CD4-positive, CD25-positive, alpha-beta regulatory T cell (primary cell): Measurements from ENCODE around the gene FRMD4B. TPM values are rescaled to one million over a fixed set of nuclear protein-coding genes. Genes with fewer than 3 reads are reported as not detected.

Experiments used
- ATAC-seq, 2 donors: fragments of 150-1000 bp; cut with Tn5 transposase; one replicate each; pipeline ENCODE4 v1.10.0; 2021; ENCODE audit warnings: low read depth in 2 of 2, moderate number of reproducible peaks in 2 of 2, moderate library complexity in 1 of 2
- DNase-seq, 3 donors: peaks; one replicate each; pipeline versions ENCODE4 v3.0.0 to v3.0.0-alpha.2; 2012 to 2022; ENCODE audit warnings: mixed read lengths in 1 of 3
- H3K27ac ChIP-seq: one replicate; pipeline ENCODE4 v1.7.0; 2013; ENCODE audit warnings: mild to moderate bottlenecking, low read length; ENCODE audit not compliant: insufficient read depth, poor library complexity, severe bottlenecking
- H3K27me3 ChIP-seq: one replicate; pipeline ENCODE4 v1.7.0; 2013; ENCODE audit warnings: low read length; ENCODE audit not compliant: control insufficient read depth, insufficient read depth
- H3K36me3 ChIP-seq: one replicate; pipeline ENCODE4 v1.7.0; 2013; ENCODE audit warnings: mild to moderate bottlenecking, low read length, moderate library complexity; ENCODE audit not compliant: control insufficient read depth, insufficient read depth
- H3K4me1 ChIP-seq: 2 replicates; pipeline ENCODE4 v1.7.0; 2013; ENCODE audit warnings: mild to moderate bottlenecking, low read length; ENCODE audit not compliant: insufficient read depth, control insufficient read depth, poor library complexity, severe bottlenecking
- H3K4me3 ChIP-seq: one replicate; pipeline ENCODE4 v1.7.0; 2013; ENCODE audit warnings: low read depth, mild to moderate bottlenecking, low read length, moderate library complexity
- H3K9me3 ChIP-seq, 2 experiments: 1 replicate in 1 of 2; 2 replicates in 1 of 2; pipeline ENCODE4 v1.7.0; 2013; ENCODE audit warnings: low read length in 2 of 2, mild to moderate bottlenecking in 1 of 2, moderate library complexity in 1 of 2; ENCODE audit not compliant: control insufficient read depth in 2 of 2
- H3K27ac Mint-ChIP-seq, 3 donors: one replicate each; pipeline ENCODE4 v1.8.0; 2020 to 2022; ENCODE audit warnings: mild to moderate bottlenecking in 3 of 3, mixed read lengths in 3 of 3, moderate library complexity in 2 of 3
- H3K27me3 Mint-ChIP-seq: one replicate; pipeline ENCODE4 v1.8.0; 2022; ENCODE audit warnings: mild to moderate bottlenecking, mixed read lengths
- H3K36me3 Mint-ChIP-seq: one replicate; pipeline ENCODE4 v1.8.0; 2020; ENCODE audit warnings: mixed read lengths
- H3K4me1 Mint-ChIP-seq, 4 donors: one replicate each; pipeline ENCODE4 v1.8.0; 2020 to 2022; ENCODE audit warnings: mixed read lengths in 4 of 4, mild to moderate bottlenecking in 1 of 4
- H3K4me3 Mint-ChIP-seq, 4 donors: one replicate each; pipeline ENCODE4 v1.8.0; 2020 to 2022; ENCODE audit warnings: mild to moderate bottlenecking in 4 of 4, mixed read lengths in 4 of 4, moderate library complexity in 3 of 4
- H3K9me3 Mint-ChIP-seq, 7 donors: one replicate each; pipeline ENCODE4 v1.8.0; 2020 to 2022; ENCODE audit warnings: mixed read lengths in 7 of 7, mild to moderate bottlenecking in 3 of 7, moderate library complexity in 2 of 7
- polyA plus RNA-seq, 4 donors: library from polyadenylated mRNA; unstranded; fragments of 300-500 nt; fragmentation: Illumina TruSeq; gene quantifications; one replicate each; pipeline ENCODE4 v1.2.3, GENCODE V29; 2021
- total RNA-seq: library from RNA; stranded (reverse); gene quantifications from one replicate; pipeline ENCODE4 v1.2.3, GENCODE V29; 2022

Gene FRMD4B
- total and polyA plus RNA-seq, 5 donors from 2014 or later = 8.6 to 54.7 (median 9.8) TPM

DNA sequence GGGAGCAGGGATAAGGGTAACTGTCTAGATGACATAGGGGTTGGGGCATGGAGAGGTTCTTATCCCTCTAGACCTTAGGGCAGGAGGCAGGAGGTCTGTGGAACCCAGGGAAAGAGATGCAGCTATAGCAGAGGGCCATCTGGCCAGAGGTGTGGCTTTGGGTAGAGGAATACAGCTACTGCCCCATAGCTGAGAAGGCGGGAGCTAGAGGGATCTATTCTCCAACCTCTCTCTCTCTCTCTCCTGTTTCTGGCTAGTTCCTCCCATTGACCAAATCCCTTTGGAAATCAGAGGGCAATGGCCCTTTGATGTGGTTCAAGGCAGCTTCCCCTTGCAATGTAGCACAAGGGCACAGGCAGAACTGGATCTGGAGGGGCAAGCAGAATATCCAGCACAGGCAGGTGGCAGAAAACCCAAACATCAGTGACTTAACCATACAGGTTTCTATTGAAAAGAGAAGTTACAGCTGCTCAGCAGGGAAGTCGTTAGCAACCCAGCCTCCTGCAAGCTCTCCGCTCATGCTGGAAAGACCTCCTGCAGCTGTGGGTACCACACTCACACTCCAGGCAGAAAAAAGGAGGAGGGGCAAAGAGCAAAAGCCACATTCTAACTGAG, 241.2 kb downstream of the FRMD4B start:
- Histone ChIP-seq H3K4me3 (no peak overlapping the region), H3K27ac (no peak overlapping the region), H3K27me3 (peaks cover 10% of the 10 kb centered on the region), H3K36me3 (no peaks in the 10 kb centered on the region), H3K4me1 (no peaks in the 10 kb centered on the region), H3K9me3 (no peaks in the 10 kb centered on the region)
- Mint-ChIP-seq H3K36me3 (no peaks in the 10 kb centered on the region), H3K4me3 (no peak overlapping the region), H3K4me1 (no peaks in the 10 kb centered on the region), H3K27ac (no peak overlapping the region), H3K9me3 (peaks cover 0 to 2% (median 0%) of the 10 kb centered on the region in 7 donors), H3K27me3 (peaks cover 17% of the 10 kb centered on the region)
- ATAC-seq (no peak), DNase-seq (no peak)

DNA sequence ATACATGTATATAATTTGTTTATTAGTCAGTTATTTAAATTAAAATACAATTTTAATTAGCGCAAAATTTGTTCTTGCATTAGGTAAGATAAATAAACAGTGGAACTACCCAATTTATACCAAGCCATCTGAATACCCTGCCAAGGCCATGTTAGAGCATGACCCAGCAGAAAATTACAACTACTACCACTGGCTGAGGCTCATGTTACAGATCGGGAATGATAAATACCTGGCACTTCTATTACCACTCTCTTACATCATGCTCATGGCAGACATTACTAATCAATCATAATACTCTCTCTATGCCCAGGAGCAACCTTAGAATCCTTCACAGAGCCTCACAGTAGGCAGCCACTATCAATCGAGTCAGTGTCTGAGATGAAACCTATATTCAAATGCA, 242.3 kb downstream of the FRMD4B start:
- no peaks in the 10 kb centered on the region for H3K36me3 Mint-ChIP-seq
- no peaks in the 10 kb centered on the region for H3K36me3 ChIP-seq
- H3K27me3 Mint-ChIP-seq = peaks cover 17% of the 10 kb centered on the region
- H3K27ac Mint-ChIP-seq = no peak overlapping the region
- ATAC-seq (no peak), DNase-seq (no peak)
- H3K4me1 ChIP-seq = no peaks in the 10 kb centered on the region
- no peak overlapping the region for H3K4me3 ChIP-seq
- no peaks in the 10 kb centered on the region for H3K9me3 ChIP-seq
- no peak overlapping the region for H3K4me3 Mint-ChIP-seq
- H3K4me1 Mint-ChIP-seq = no peaks in the 10 kb centered on the region
- H3K27ac ChIP-seq = no peak overlapping the region
- H3K27me3 ChIP-seq = peaks cover 12% of the 10 kb centered on the region
- peaks cover 0 to 2% (median 0%) of the 10 kb centered on the region in 7 donors for H3K9me3 Mint-ChIP-seq

DNA sequence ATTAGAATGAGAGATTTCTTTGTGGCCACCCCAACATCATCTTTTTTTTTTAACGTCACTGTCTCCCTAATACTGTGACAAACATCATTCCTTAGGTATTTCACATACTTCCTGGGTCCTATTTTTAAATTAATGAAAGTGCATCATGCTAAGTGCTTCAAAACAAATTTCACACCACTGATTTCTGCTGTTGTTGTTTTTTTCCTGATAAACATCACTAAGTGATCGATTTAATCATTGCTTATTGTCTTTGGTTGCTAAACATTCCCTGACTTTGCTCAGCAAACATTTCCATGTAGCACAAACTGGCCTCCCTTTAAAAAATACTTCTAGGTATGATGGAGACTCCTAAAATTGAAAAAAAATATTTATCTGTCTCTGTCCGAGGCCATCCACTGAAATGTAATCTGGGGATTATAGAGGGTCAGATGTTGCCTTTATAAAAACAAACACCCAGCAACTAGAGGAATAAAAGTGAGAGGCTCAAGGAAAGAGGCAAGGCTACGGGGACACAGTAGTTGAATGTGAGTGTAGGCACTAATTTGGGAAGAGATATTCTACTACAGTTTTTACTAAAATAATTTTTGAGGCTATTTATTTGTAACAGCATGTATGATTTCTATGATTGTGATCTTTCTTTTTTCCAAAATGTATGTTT, 243.0 kb downstream of the FRMD4B start:
- H3K9me3 ChIP-seq = no peaks in the 10 kb centered on the region
- peaks cover 17% of the 10 kb centered on the region for H3K27me3 Mint-ChIP-seq
- no peaks in the 10 kb centered on the region for H3K36me3 ChIP-seq
- H3K4me3 ChIP-seq = no peak overlapping the region
- H3K4me1 Mint-ChIP-seq = no peaks in the 10 kb centered on the region
- ATAC-seq = no peak
- H3K27me3 ChIP-seq = peaks cover 12% of the 10 kb centered on the region
- DNase-seq = no peak
- no peaks in the 10 kb centered on the region for H3K36me3 Mint-ChIP-seq
- no peak overlapping the region for H3K27ac ChIP-seq
- peaks cover 0 to 2% (median 0%) of the 10 kb centered on the region in 7 donors for H3K9me3 Mint-ChIP-seq
- no peaks in the 10 kb centered on the region for H3K4me1 ChIP-seq
- no peak overlapping the region for H3K4me3 Mint-ChIP-seq
- H3K27ac Mint-ChIP-seq = peak overlapping the region in 1 of 3 donors; percentile 22

DNA sequence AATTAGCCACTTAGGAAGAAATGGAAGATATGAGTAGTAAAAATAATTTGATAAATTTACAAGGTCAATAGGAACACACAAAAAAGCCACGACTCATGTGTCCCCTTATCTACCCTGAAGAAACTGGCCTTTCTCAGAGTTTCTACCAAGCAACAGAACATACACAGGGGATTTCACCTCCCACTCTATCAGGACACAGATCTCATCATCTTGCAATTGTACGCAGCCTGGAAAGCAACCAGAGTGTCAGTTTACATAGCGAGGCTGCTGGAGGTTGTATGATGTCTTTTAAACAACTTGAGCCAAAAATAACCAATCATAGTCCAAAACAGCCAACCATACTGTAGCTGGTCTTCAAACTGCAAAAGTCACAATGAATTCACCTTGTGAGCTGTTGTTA, 243.8 kb downstream of the FRMD4B start:
- Histone ChIP-seq H3K9me3 (no peaks in the 10 kb centered on the region), H3K4me1 (no peaks in the 10 kb centered on the region), H3K27me3 (peaks cover 12% of the 10 kb centered on the region), H3K4me3 (no peak overlapping the region), H3K27ac (no peak overlapping the region), H3K36me3 (no peaks in the 10 kb centered on the region)
- H3K4me3 Mint-ChIP-seq = no peak overlapping the region
- H3K4me1 Mint-ChIP-seq = no peaks in the 10 kb centered on the region
- no peak overlapping the region for H3K27ac Mint-ChIP-seq
- ATAC-seq (no peak), DNase-seq (no peak)
- no peaks in the 10 kb centered on the region for H3K36me3 Mint-ChIP-seq
- H3K27me3 Mint-ChIP-seq = peaks cover 19% of the 10 kb centered on the region
- peaks cover 0 to 2% (median 0%) of the 10 kb centered on the region in 7 donors for H3K9me3 Mint-ChIP-seq

DNA sequence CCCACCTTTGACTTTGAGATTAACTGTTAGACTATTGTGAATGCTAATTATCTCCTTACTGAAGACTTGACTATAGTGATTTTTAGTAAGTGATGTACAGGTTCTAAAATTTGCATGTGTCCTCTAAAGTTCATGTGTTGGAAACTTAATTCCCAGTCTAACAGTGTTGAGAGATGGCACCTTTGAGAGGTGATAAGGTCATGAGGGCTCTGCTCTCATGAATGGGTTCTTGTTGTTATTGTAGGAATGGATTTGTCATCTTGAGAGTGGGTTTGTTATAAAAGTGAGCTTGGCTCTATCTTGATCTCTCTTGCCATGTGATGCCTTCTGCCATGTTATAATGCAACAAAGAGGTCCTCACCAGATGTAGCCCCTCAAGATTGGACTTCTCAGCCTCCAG, 244.6 kb downstream of the FRMD4B start:
- Mint-ChIP-seq H3K4me1 (no peaks in the 10 kb centered on the region), H3K36me3 (no peaks in the 10 kb centered on the region), H3K9me3 (peaks cover 0 to 2% (median 0%) of the 10 kb centered on the region in 7 donors), H3K27me3 (peaks cover 22% of the 10 kb centered on the region), H3K27ac (no peak overlapping the region), H3K4me3 (no peak overlapping the region)
- DNase-seq = no peak
- H3K36me3 ChIP-seq = no peaks in the 10 kb centered on the region
- H3K4me3 ChIP-seq = no peak overlapping the region
- peaks cover 12% of the 10 kb centered on the region for H3K27me3 ChIP-seq
- no peaks in the 10 kb centered on the region for H3K4me1 ChIP-seq
- no peak for ATAC-seq
- no peaks in the 10 kb centered on the region for H3K9me3 ChIP-seq
- no peak overlapping the region for H3K27ac ChIP-seq

DNA sequence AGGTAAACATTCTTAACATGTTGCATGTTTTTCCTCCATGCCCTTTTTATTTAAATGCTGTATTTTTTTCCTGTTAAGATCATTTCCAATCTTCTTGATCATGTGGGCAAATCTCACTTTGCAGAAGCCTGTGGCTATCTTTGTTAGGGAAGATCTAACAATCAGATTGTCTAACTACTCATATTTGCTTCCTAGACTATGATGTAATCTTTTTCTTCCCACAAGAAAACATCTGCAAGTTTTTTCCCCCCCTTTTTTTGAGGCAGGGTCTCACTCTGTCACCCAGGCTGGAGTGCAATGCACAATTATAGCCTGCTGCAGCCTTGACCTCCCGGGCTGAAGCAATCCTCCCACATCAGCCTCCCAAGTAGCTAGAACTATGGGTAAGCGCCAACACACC, 248.5 kb downstream of the FRMD4B start:
- Histone ChIP-seq H3K4me3 (no peak overlapping the region), H3K27ac (no peak overlapping the region), H3K27me3 (peaks cover 10% of the 10 kb centered on the region), H3K36me3 (no peaks in the 10 kb centered on the region), H3K4me1 (no peaks in the 10 kb centered on the region), H3K9me3 (no peaks in the 10 kb centered on the region)
- Mint-ChIP-seq H3K4me1 (no peaks in the 10 kb centered on the region), H3K36me3 (no peaks in the 10 kb centered on the region), H3K4me3 (no peak overlapping the region), H3K9me3 (peaks cover 0 to 5% (median 0%) of the 10 kb centered on the region in 7 donors), H3K27me3 (peaks cover 16% of the 10 kb centered on the region), H3K27ac (no peak overlapping the region)
- ATAC-seq = no peak
- no peak for DNase-seq

DNA sequence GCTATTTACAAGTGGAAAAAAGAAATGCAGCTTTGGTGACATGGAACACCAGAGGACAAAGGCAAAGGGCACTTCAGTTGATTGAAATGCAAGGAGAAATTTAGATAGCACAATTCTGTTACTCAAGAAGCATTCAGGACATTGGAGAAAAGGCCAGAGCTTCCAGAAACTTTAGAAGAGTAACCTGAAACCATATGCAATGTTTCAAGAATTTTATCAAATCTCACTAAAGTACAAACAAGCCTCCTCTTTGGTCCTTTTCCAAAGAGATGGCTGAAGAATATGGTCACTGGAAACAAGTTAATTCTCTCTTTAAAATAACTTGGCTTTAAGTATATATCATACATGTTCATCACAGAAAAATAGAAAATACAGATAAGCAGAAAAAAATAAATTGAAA, 248.9 kb downstream of the FRMD4B start:
- Mint-ChIP-seq H3K27ac (no peak overlapping the region), H3K4me3 (no peak overlapping the region), H3K9me3 (peaks cover 0 to 3% (median 0%) of the 10 kb centered on the region in 7 donors), H3K27me3 (peaks cover 16% of the 10 kb centered on the region), H3K36me3 (no peaks in the 10 kb centered on the region), H3K4me1 (no peaks in the 10 kb centered on the region)
- H3K27ac ChIP-seq = no peak overlapping the region
- no peaks in the 10 kb centered on the region for H3K36me3 ChIP-seq
- ATAC-seq (no peak), DNase-seq (no peak)
- H3K4me3 ChIP-seq = no peak overlapping the region
- no peaks in the 10 kb centered on the region for H3K4me1 ChIP-seq
- peaks cover 9% of the 10 kb centered on the region for H3K27me3 ChIP-seq
- H3K9me3 ChIP-seq = no peaks in the 10 kb centered on the region

DNA sequence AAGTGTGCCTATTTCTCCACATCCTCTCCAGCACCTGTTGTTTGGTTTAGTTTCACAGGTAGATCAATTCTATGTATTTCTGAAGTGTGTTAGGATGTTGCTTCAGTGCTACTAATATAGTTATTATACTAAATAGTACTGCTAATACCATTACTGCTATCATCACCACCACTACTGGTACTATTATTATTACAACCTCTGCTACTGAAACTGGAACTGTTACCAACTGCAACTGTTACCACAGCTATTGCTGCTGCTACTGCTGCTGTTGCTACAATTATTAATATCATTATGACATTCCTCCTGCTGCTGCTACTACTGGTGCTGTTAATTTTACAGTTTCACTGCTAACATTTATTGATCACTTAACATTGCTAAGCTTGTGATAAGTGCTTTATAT, 255.2 kb downstream of the FRMD4B start:
- Mint-ChIP-seq H3K4me1 (no peaks in the 10 kb centered on the region), H3K27me3 (no peaks in the 10 kb centered on the region), H3K27ac (no peak overlapping the region), H3K4me3 (no peak overlapping the region), H3K36me3 (no peaks in the 10 kb centered on the region), H3K9me3 (peaks cover 0 to 3% (median 0%) of the 10 kb centered on the region in 7 donors)
- ATAC-seq (no peak), DNase-seq (no peak)
- Histone ChIP-seq H3K36me3 (no peaks in the 10 kb centered on the region), H3K4me1 (no peaks in the 10 kb centered on the region), H3K9me3 (no peaks in the 10 kb centered on the region), H3K27ac (no peak overlapping the region), H3K27me3 (peaks cover 2% of the 10 kb centered on the region), H3K4me3 (no peak overlapping the region)
